MCF 10A (cell line): ENCODE data around the gene ZNF668. TPM values are rescaled to one million over a fixed set of nuclear protein-coding genes. Genes with fewer than 3 reads are reported as not detected.

ENCODE experiments used
- BruUV-seq: library from RNA; stranded (reverse); fragments of 400-500 nt; replicated peaks from 2 replicates; lab custom pipeline; 2021; lab: Mats Ljungman, UMichigan
- CTCF ChIA-PET: fragments of 300-600 bp; sonication (Branson Sonifier 250); formaldehyde crosslinking; extraction: SDS; loops from one replicate; lab custom pipeline; 2021; ENCODE audit warnings: antibody characterized with exemption, inconsistent platforms; lab: Yijun Ruan, JAX
- POLR2A ChIA-PET: fragments of 300-600, 350-650 bp; sonication (Branson Sonifier 250); formaldehyde crosslinking; extraction: SDS; loops from one replicate; lab custom pipeline; 2020; ENCODE audit warnings: antibody characterized with exemption, inconsistent platforms; lab: Yijun Ruan, JAX
- DNase-seq: peaks from one replicate; pipeline ENCODE4 v3.0.0-alpha.2; 2018; ENCODE audit not compliant: unreplicated experiment
- H3K27ac Mint-ChIP-seq: one replicate; pipeline ENCODE4 v1.8.0; 2022; ENCODE audit warnings: mild to moderate bottlenecking, low read depth, mixed read lengths; ENCODE audit not compliant: unreplicated experiment
- H3K27me3 Mint-ChIP-seq: one replicate; pipeline ENCODE4 v1.8.0; 2022; ENCODE audit warnings: mixed read lengths; ENCODE audit not compliant: insufficient read depth, unreplicated experiment
- H3K36me3 Mint-ChIP-seq: one replicate; pipeline ENCODE4 v1.8.0; 2022; ENCODE audit warnings: mild to moderate bottlenecking, moderate library complexity, mixed read lengths; ENCODE audit not compliant: insufficient read depth, unreplicated experiment
- H3K4me1 Mint-ChIP-seq: one replicate; pipeline ENCODE4 v1.8.0; 2022; ENCODE audit warnings: mixed read lengths; ENCODE audit not compliant: insufficient read depth, unreplicated experiment
- H3K4me3 Mint-ChIP-seq: one replicate; pipeline ENCODE4 v1.8.0; 2022; ENCODE audit warnings: mild to moderate bottlenecking, moderate library complexity, mixed read lengths; ENCODE audit not compliant: unreplicated experiment
- H3K9me3 Mint-ChIP-seq: one replicate; pipeline ENCODE4 v1.8.0; 2022; ENCODE audit warnings: mixed read lengths; ENCODE audit not compliant: unreplicated experiment
- intact Hi-C: fragments of 100-400 bp; cut with micrococcal nuclease; formaldehyde crosslinking; loops from 2 replicates; pipeline ENCODE4 v1.14.1; 2022
- total RNA-seq: library from RNA; stranded (reverse); gene quantifications from 2 replicates; pipeline ENCODE4 v1.2.3, GENCODE V29; 2022
- TF ChIP-seq, protein P1 (sequence below): fragments of 200-600 bp; IDR thresholded peaks from one replicate; pipeline ENCODE4 v1.8.0; 2022; ENCODE audit warnings: antibody characterized with exemption, mild to moderate bottlenecking; ENCODE audit not compliant: unreplicated experiment

Gene ZNF668
- total RNA-seq, 1 experiment from 2014 or later = 11.9 TPM

GRCh38 chr16:31081428-31082351 lies 7.7 kb upstream of the ZNF668 start:
- peaks cover 6% of the 10 kb centered on the region for H3K4me1 Mint-ChIP-seq
- BruUV-seq = no TSS peak
- H3K4me3 Mint-ChIP-seq = no peak overlapping the region
- H3K9me3 Mint-ChIP-seq = no peaks in the 10 kb centered on the region
- H3K36me3 Mint-ChIP-seq = peaks cover 21% of the 10 kb centered on the region
- H3K27me3 Mint-ChIP-seq = no peaks in the 10 kb centered on the region
- TF ChIP-seq, protein P1, sequence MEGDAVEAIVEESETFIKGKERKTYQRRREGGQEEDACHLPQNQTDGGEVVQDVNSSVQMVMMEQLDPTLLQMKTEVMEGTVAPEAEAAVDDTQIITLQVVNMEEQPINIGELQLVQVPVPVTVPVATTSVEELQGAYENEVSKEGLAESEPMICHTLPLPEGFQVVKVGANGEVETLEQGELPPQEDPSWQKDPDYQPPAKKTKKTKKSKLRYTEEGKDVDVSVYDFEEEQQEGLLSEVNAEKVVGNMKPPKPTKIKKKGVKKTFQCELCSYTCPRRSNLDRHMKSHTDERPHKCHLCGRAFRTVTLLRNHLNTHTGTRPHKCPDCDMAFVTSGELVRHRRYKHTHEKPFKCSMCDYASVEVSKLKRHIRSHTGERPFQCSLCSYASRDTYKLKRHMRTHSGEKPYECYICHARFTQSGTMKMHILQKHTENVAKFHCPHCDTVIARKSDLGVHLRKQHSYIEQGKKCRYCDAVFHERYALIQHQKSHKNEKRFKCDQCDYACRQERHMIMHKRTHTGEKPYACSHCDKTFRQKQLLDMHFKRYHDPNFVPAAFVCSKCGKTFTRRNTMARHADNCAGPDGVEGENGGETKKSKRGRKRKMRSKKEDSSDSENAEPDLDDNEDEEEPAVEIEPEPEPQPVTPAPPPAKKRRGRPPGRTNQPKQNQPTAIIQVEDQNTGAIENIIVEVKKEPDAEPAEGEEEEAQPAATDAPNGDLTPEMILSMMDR = no peak
- no peak for DNase-seq
- POLR2A ChIA-PET = interaction anchor here (0.6 to 1.0 kb wide), 3 partner anchors 10 to 363 kb away, joined by 3 read pairs; no protein-coding TSS in a partner anchor
- intact Hi-C loops = no loop called here
- peak overlapping the region; percentile 6 for H3K27ac Mint-ChIP-seq
- CTCF ChIA-PET = interaction anchor here (0.6 kb wide), 1 partner anchor 355 kb away, joined by 3 read pairs; no protein-coding TSS in a partner anchor

GRCh38 chr16:31080756-31081419 lies 6.8 kb upstream of the ZNF668 start:
- intact Hi-C loops = no loop called here
- no peak for DNase-seq
- Mint-ChIP-seq H3K4me1 (peaks cover 6% of the 10 kb centered on the region), H3K4me3 (no peak overlapping the region), H3K27ac (no peak overlapping the region), H3K27me3 (no peaks in the 10 kb centered on the region), H3K36me3 (peaks cover 21% of the 10 kb centered on the region), H3K9me3 (no peaks in the 10 kb centered on the region)
- POLR2A ChIA-PET = interaction anchor here (0.6 to 1.0 kb wide), 4 partner anchors 9 to 47 kb away, joined by 3 read pairs; no protein-coding TSS in a partner anchor
- TF ChIP-seq, protein P1 = no peak
- CTCF ChIA-PET = no interaction called here
- BruUV-seq = no TSS peak

GRCh38 chr16:31080035-31080629 lies 6.1 kb upstream of the ZNF668 start:
- CTCF ChIA-PET = interaction anchor here (0.7 to 1.7 kb wide), 2 partner anchors 19 to 97 kb away, joined by 3 to 4 read pairs; no protein-coding TSS in a partner anchor
- no peak for DNase-seq
- intact Hi-C loops = no loop called here
- BruUV-seq = no TSS peak
- Mint-ChIP-seq H3K9me3 (no peaks in the 10 kb centered on the region), H3K27me3 (no peaks in the 10 kb centered on the region), H3K4me1 (peaks cover 7% of the 10 kb centered on the region), H3K36me3 (peaks cover 21% of the 10 kb centered on the region), H3K27ac (no peak overlapping the region), H3K4me3 (no peak overlapping the region)
- POLR2A ChIA-PET = interaction anchor here (0.7 kb wide), 1 partner anchor 380 kb away, joined by 3 read pairs; no protein-coding TSS in a partner anchor
- TF ChIP-seq, protein P1 = no peak
